Ascending aorta (tissue), 2 donors: ENCODE data around the gene HOPX. TPM values are rescaled to one million over a fixed set of nuclear protein-coding genes. Genes with fewer than 3 reads are reported as not detected.

Experiments
- DNase-seq, 2 donors: peaks; one replicate each; pipeline ENCODE4 v3.0.0-alpha.2; 2019; ENCODE audit warnings: low spot score in 2 of 2
- H3K27ac ChIP-seq, 2 donors: fragments of 200-600 bp; sonication (generic); one replicate each; pipeline ENCODE4 v1.5.1; 2016 to 2017; ENCODE audit warnings: mild to moderate bottlenecking in 1 of 2
- H3K27me3 ChIP-seq: fragments of 200-600 bp; sonication (generic); one replicate; pipeline ENCODE4 v1.5.1; 2017
- H3K36me3 ChIP-seq, 2 donors: fragments of 200-600 bp; sonication (generic); one replicate each; pipeline ENCODE4 v1.5.1; 2016
- H3K4me1 ChIP-seq, 2 donors: fragments of 200-600 bp; sonication (generic); one replicate each; pipeline ENCODE4 v1.5.1; 2016 to 2017; ENCODE audit warnings: mild to moderate bottlenecking in 1 of 2
- H3K4me3 ChIP-seq, 2 donors: fragments of 200-600 bp; sonication (generic); one replicate each; pipeline ENCODE4 v1.5.1; 2016 to 2017; ENCODE audit warnings: mild to moderate bottlenecking in 1 of 2
- H3K9me3 ChIP-seq, 2 donors: fragments of 200-600 bp; sonication (generic); one replicate each; pipeline ENCODE4 v1.5.1; 2016
- CTCF ChIP-seq, 3 experiments: fragments of 200-600 bp in 2 of 3; fragments of 450-650 bp in 1 of 3; sonication (generic) in 2 of 3; IDR thresholded peaks; one replicate each; pipeline ENCODE4 v1.5.1; 2016 to 2019; ENCODE audit warnings: antibody characterized with exemption in 3 of 3, mild to moderate bottlenecking in 1 of 3, moderate library complexity in 1 of 3
- intact Hi-C: fragments of 100-400 bp; cut with DNase I; formaldehyde crosslinking; loops from one replicate; pipeline ENCODE4 v1.15.1; 2023
- total RNA-seq: library from RNA; depleted of rRNA; stranded (reverse); fragments of >200 nt; gene quantifications from one replicate; pipeline ENCODE4 v1.1.0, GENCODE V29; 2016

The HOPX gene
- total RNA-seq, 1 donor from 2014 or later, result 54.2 TPM

GRCh38 chr4:56619816-56620215, 61.3 kb downstream of the HOPX start:
- Histone ChIP-seq H3K4me3 (no peak overlapping the region), H3K27ac (no peak overlapping the region), H3K9me3 (no peaks in the 10 kb centered on the region), H3K4me1 (no peaks in the 10 kb centered on the region), H3K27me3 (no peaks in the 10 kb centered on the region), H3K36me3 (no peaks in the 10 kb centered on the region)
- intact Hi-C loops, result loop anchor here (1.0 kb wide), 1 partner anchor 18 kb away; no protein-coding TSS in a partner anchor
- DNase-seq, result no peak
- no peak for TF ChIP-seq CTCF (IDR thresholded peaks at IDR 0.05)

- H3K27ac ChIP-seq, result no peak overlapping the region
- H3K9me3 ChIP-seq, result no peaks in the 10 kb centered on the region
- TF ChIP-seq CTCF (IDR thresholded peaks at IDR 0.05), result no peak
- no peak overlapping the region for H3K4me3 ChIP-seq
- H3K4me1 ChIP-seq, result no peaks in the 10 kb centered on the region
- no peak for DNase-seq
- no peaks in the 10 kb centered on the region for H3K27me3 ChIP-seq
- no peaks in the 10 kb centered on the region for H3K36me3 ChIP-seq
- intact Hi-C loops, result no loop called here
Measured at GRCh38 chr4:56619160-56619559, 61.9 kb downstream of the HOPX start.

GRCh38 chr4:56618734-56619133, 62.4 kb downstream of the HOPX start:
- no peak for TF ChIP-seq CTCF (IDR thresholded peaks at IDR 0.05)
- H3K36me3 ChIP-seq, result no peaks in the 10 kb centered on the region
- no peaks in the 10 kb centered on the region for H3K4me1 ChIP-seq
- H3K27ac ChIP-seq, result no peak overlapping the region
- DNase-seq, result no peak
- no peaks in the 10 kb centered on the region for H3K27me3 ChIP-seq
- H3K9me3 ChIP-seq, result no peaks in the 10 kb centered on the region
- H3K4me3 ChIP-seq, result no peak overlapping the region
- intact Hi-C loops, result no loop called here

GRCh38 chr4:56613101-56613862, 67.8 kb downstream of the HOPX start:
- Histone ChIP-seq H3K4me3 (no peak overlapping the region), H3K27ac (no peak overlapping the region), H3K4me1 (no peaks in the 10 kb centered on the region), H3K36me3 (no peaks in the 10 kb centered on the region), H3K9me3 (no peaks in the 10 kb centered on the region), H3K27me3 (no peaks in the 10 kb centered on the region)
- no peak for TF ChIP-seq CTCF (IDR thresholded peaks at IDR 0.05)
- DNase-seq, result no peak
- intact Hi-C loops, result no loop called here

- intact Hi-C loops, result no loop called here
- no peak for TF ChIP-seq CTCF (IDR thresholded peaks at IDR 0.05)
- H3K4me3 ChIP-seq, result no peak overlapping the region
- no peaks in the 10 kb centered on the region for H3K36me3 ChIP-seq
- no peaks in the 10 kb centered on the region for H3K4me1 ChIP-seq
- H3K9me3 ChIP-seq, result no peaks in the 10 kb centered on the region
- DNase-seq, result no peak
- H3K27me3 ChIP-seq, result no peaks in the 10 kb centered on the region
- H3K27ac ChIP-seq, result no peak overlapping the region
Measured at GRCh38 chr4:56612282-56612681, 68.8 kb downstream of the HOPX start.
